ENCODE data around the gene PTPRG.

PTPRG gene

GRCh38 chr3:62318752-62319569 is 757.6 kb downstream of the PTPRG start:
- DNase-seq = peak; percentile 21 to 79 (median 43)

- no peak for DNase-seq
Measured at GRCh38 chr3:62319570-62320243, 758.3 kb downstream of the PTPRG start.

GRCh38 chr3:62323241-62323640 is 761.9 kb downstream of the PTPRG start:
- DNase-seq = no peak

- no peak for DNase-seq
Measured at GRCh38 chr3:62325896-62326295, 764.5 kb downstream of the PTPRG start.

GRCh38 chr3:62329971-62330370 is 768.6 kb downstream of the PTPRG start:
- no peak for DNase-seq

- no peak for DNase-seq
Measured at GRCh38 chr3:62332017-62332416, 770.6 kb downstream of the PTPRG start.

- no peak for DNase-seq
Measured at GRCh38 chr3:62332835-62333244, 771.5 kb downstream of the PTPRG start.

GRCh38 chr3:62335196-62335595 is 773.8 kb downstream of the PTPRG start:
- no peak for DNase-seq

- no peak for DNase-seq
Measured at GRCh38 chr3:62343755-62344154, 782.4 kb downstream of the PTPRG start.

Measured in T-helper 1 cell (primary cell).